T-cell (primary cell): Measurements from ENCODE around the gene MDFIC. TPM values are rescaled to one million over a fixed set of nuclear protein-coding genes. Genes with fewer than 3 reads are reported as not detected.

ENCODE experiments used
- ATAC-seq, 4 experiments: fragments of 200-7000 bp in 3 of 4; fragments of 150-1000 bp in 1 of 4; cut with Tn5 transposase; replicated peaks in 1 of 4; 1 replicate in 3 of 4; 2 replicates in 1 of 4; pipeline ENCODE4 v1.10.0; 2021; ENCODE audit warnings: moderate library complexity in 3 of 4, mild to moderate bottlenecking in 2 of 4, moderate number of reproducible peaks in 1 of 4
- CTCF ChIA-PET, 2 donors: fragments of 300-600 bp; sonication (Branson Sonifier 250); formaldehyde crosslinking; loops; one replicate each; lab custom pipeline; 2022; ENCODE audit warnings: antibody characterized with exemption in 2 of 2; lab: Charles Lee
- POLR2A ChIA-PET, 2 donors: fragments of 300-600 bp; sonication (Branson Sonifier 250); formaldehyde crosslinking; loops; one replicate each; lab custom pipeline; 2022; ENCODE audit warnings: antibody characterized with exemption in 2 of 2; lab: Charles Lee
- DNase-seq, 35 experiments: peaks; one replicate each; pipeline versions ENCODE4 v3.0.0 to v3.0.0-alpha.2; 2013 to 2023
- H3K27ac ChIP-seq: one replicate; pipeline ENCODE4 v1.5.1; 2013; ENCODE audit warnings: low read length
- H3K27me3 ChIP-seq, 2 experiments: replicated peaks in 1 of 2; 1 replicate in 1 of 2; 2 replicates in 1 of 2; pipeline versions ENCODE4 v1.6.1 to v1.7.0; 2013; ENCODE audit warnings: low read length in 1 of 2, mixed read lengths in 1 of 2; ENCODE audit not compliant: control insufficient read depth in 2 of 2, insufficient read depth in 2 of 2; ENCODE audit errors: extremely low read depth in 1 of 2
- H3K36me3 ChIP-seq, 2 donors: 1 replicate in 1 of 2; 2 replicates in 1 of 2; pipeline versions ENCODE4 v1.6.1 to v1.7.0; 2013; ENCODE audit warnings: low read length in 1 of 2; ENCODE audit not compliant: control insufficient read depth in 2 of 2, insufficient read depth in 1 of 2; ENCODE audit errors: extremely low read depth in 1 of 2
- H3K4me1 ChIP-seq, 2 experiments: 1 replicate in 1 of 2; 2 replicates in 1 of 2; pipeline versions ENCODE4 v1.6.1 to v1.7.0; 2013; ENCODE audit warnings: low read length in 2 of 2, mixed read lengths in 1 of 2; ENCODE audit not compliant: insufficient read depth in 2 of 2, control insufficient read depth in 1 of 2; ENCODE audit errors: extremely low read depth in 1 of 2
- H3K4me3 ChIP-seq, 2 donors: 1 replicate in 1 of 2; 2 replicates in 1 of 2; pipeline versions ENCODE4 v1.5.1 to v1.7.0; 2013; ENCODE audit warnings: mild to moderate bottlenecking in 2 of 2, low read length in 1 of 2, moderate library complexity in 1 of 2; ENCODE audit not compliant: control insufficient read depth in 1 of 2; ENCODE audit errors: extremely low read depth in 1 of 2
- H3K9me3 ChIP-seq: 2 replicates; pipeline ENCODE4 v1.7.0; 2013
- H3K27ac Mint-ChIP-seq, 2 donors: one replicate each; pipeline ENCODE4 v1.8.0; 2020 to 2021; ENCODE audit warnings: mild to moderate bottlenecking in 2 of 2, mixed read lengths in 2 of 2
- H3K27me3 Mint-ChIP-seq, 2 donors: one replicate each; pipeline ENCODE4 v1.8.0; 2021 to 2022; ENCODE audit warnings: mixed read lengths in 2 of 2
- H3K36me3 Mint-ChIP-seq: one replicate; pipeline ENCODE4 v1.8.0; 2021; ENCODE audit warnings: mixed read lengths
- H3K4me1 Mint-ChIP-seq, 3 donors: one replicate each; pipeline ENCODE4 v1.8.0; 2020 to 2022; ENCODE audit warnings: mixed read lengths in 3 of 3, mild to moderate bottlenecking in 1 of 3
- H3K4me3 Mint-ChIP-seq, 3 donors: one replicate each; pipeline ENCODE4 v1.8.0; 2020 to 2022; ENCODE audit warnings: mild to moderate bottlenecking in 3 of 3, mixed read lengths in 3 of 3, moderate library complexity in 3 of 3
- H3K9me3 Mint-ChIP-seq, 3 donors: one replicate each; pipeline ENCODE4 v1.8.0; 2020 to 2022; ENCODE audit warnings: mixed read lengths in 3 of 3
- WGBS: methylation state at CpG from one replicate; pipeline ENCODE4 v1.1.5; 2013; ENCODE audit warnings: missing lambda C conversion rate; ENCODE audit not compliant: insufficient coverage; 5-methylcytosine and 5-hydroxymethylcytosine counted together
- total RNA-seq, 35 experiments: library from RNA in 6 of 35; stranded (reverse) in 6 of 35; fragments of 120-200 nt in 1 of 35; gene quantifications; one replicate each; pipeline versions ENCODE4 v1.2.1 to v1.2.4 and lab custom pipeline; 2013 to 2026

Gene MDFIC
- total RNA-seq, 5 donors from 2014 or later (not counting 1 experiment from before 2014, with no cell fraction given), result 56.3 to 84.6 (median 65.0) TPM

- peaks cover 38 to 56% (median 56%) of the 10 kb centered on the region in 3 donors for H3K4me1 Mint-ChIP-seq
- H3K4me3 ChIP-seq, result peak overlapping the region; percentile 71 to 94
- H3K36me3 ChIP-seq, result no peaks in the 10 kb centered on the region
- DNase-seq, result peak; percentile 24 to 76 (median 51)
- no peaks in the 10 kb centered on the region for H3K27me3 Mint-ChIP-seq
- ATAC-seq, result peak; percentile 76 to 84 (median 80)
- H3K27me3 ChIP-seq, result no peaks in the 10 kb centered on the region
- ChIA-PET CTCF (interaction anchor here (0.7 to 3.2 kb wide), 4 partner anchors 9 to 56 kb away, joined by 3 to 18 read pairs (median 4); no protein-coding TSS in a partner anchor), POLR2A (interaction anchor here (0.6 to 1.1 kb wide), 6 partner anchors 11 to 85 kb away, joined by 3 to 4 read pairs (median 3); no protein-coding TSS in a partner anchor)
- peak overlapping the region; percentile 98 for H3K27ac Mint-ChIP-seq
- H3K4me3 Mint-ChIP-seq, result peak overlapping the region; percentile 91 to 96 (median 95)
- H3K36me3 Mint-ChIP-seq, result peaks cover 3% of the 10 kb centered on the region
- H3K9me3 ChIP-seq, result no peaks in the 10 kb centered on the region
- under 1% methylated on average over 28 of the region's 51 CpGs for WGBS
- no peaks in the 10 kb centered on the region for H3K9me3 Mint-ChIP-seq
- peaks cover 12 to 40% of the 10 kb centered on the region in 2 experiments for H3K4me1 ChIP-seq
- peak overlapping the region; percentile 82 for H3K27ac ChIP-seq
These were observed 933 bp downstream of the MDFIC start for GRCh38 chr7:114922652-114923402.

DNA sequence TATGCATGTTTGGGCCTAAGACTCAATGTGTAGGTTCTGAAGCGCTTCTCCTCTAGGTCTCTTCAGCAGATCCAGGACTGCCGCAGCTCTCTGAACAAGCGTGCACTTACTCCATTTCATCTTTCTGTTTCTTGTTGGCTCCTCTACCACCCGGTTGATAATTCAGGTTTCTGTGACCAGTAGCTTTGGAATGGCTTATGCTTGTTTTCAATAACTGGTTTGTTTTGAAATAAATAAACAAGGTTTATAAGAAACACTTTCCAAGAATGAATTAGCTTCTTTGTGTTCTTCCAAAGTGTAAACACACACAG is 1.5 kb downstream of the MDFIC start:
- Histone ChIP-seq H3K4me1 (peaks cover 15 to 44% of the 10 kb centered on the region in 2 experiments), H3K4me3 (peak overlapping the region; percentile 71 to 94), H3K9me3 (no peaks in the 10 kb centered on the region), H3K36me3 (no peaks in the 10 kb centered on the region), H3K27me3 (no peaks in the 10 kb centered on the region), H3K27ac (peak overlapping the region; percentile 71)
- Mint-ChIP-seq H3K9me3 (no peaks in the 10 kb centered on the region), H3K4me3 (peak overlapping the region; percentile 91 to 96 (median 95)), H3K4me1 (peaks cover 33 to 51% (median 51%) of the 10 kb centered on the region in 3 donors), H3K36me3 (peaks cover 3% of the 10 kb centered on the region), H3K27me3 (no peaks in the 10 kb centered on the region), H3K27ac (peak overlapping the region; percentile 98)
- POLR2A ChIA-PET, result interaction anchor here (0.6 to 1.1 kb wide), 5 partner anchors 11 to 84 kb away, joined by 3 to 4 read pairs (median 3); no protein-coding TSS in a partner anchor
- ATAC-seq (no peak), DNase-seq (no peak)
- WGBS, result 0% methylated on average over 3 of the region's 4 CpGs
- CTCF ChIA-PET, result interaction anchor here (0.5 to 3.2 kb wide), 7 partner anchors 8 to 1985 kb away, joined by 3 to 18 read pairs (median 3); no protein-coding TSS in a partner anchor

GRCh38 chr7:114924038-114924712 is 2.3 kb downstream of the MDFIC start:
- H3K9me3 Mint-ChIP-seq, result no peaks in the 10 kb centered on the region
- H3K4me3 Mint-ChIP-seq, result peak overlapping the region; percentile 91 to 96 (median 95)
- POLR2A ChIA-PET, result interaction anchor here (0.5 to 1.1 kb wide), 5 partner anchors 10 to 84 kb away, joined by 3 to 4 read pairs (median 4); no protein-coding TSS in a partner anchor
- DNase-seq (no peak), ATAC-seq (no peak)
- CTCF ChIA-PET, result interaction anchor here (0.6 to 3.2 kb wide), 6 partner anchors 8 to 553 kb away, joined by 3 to 18 read pairs (median 4); no protein-coding TSS in a partner anchor
- H3K9me3 ChIP-seq, result no peaks in the 10 kb centered on the region
- H3K36me3 ChIP-seq, result no peaks in the 10 kb centered on the region
- peaks cover 28 to 46% (median 46%) of the 10 kb centered on the region in 3 donors for H3K4me1 Mint-ChIP-seq
- WGBS, result 0% methylated on average over 2 of the region's 4 CpGs
- H3K36me3 Mint-ChIP-seq, result peaks cover 3% of the 10 kb centered on the region
- peak overlapping the region; percentile 71 to 94 for H3K4me3 ChIP-seq
- H3K27ac ChIP-seq, result peak overlapping the region; percentile 71
- H3K27ac Mint-ChIP-seq, result peak overlapping the region; percentile 98
- H3K27me3 Mint-ChIP-seq, result no peaks in the 10 kb centered on the region
- peaks cover 22 to 50% of the 10 kb centered on the region in 2 experiments for H3K4me1 ChIP-seq
- no peaks in the 10 kb centered on the region for H3K27me3 ChIP-seq

DNA sequence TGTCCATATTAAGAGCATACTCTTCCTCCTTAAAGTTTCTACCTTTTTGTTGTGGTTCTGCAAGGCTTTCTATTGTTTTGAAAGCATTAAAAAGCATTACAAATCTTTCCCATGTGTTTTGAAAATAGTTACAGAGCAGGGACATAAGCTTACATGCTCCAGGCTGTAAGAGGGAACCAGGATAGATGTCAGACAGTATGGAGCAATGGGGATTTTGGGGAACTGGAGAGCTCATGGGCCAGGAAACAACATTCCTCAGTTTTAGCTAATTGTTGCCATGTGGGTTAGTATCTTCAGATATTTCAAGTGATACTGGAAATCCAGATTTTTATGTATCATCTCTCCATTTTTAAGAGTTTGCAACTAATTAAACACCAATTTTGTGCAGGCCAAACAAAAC is 3.5 kb downstream of the MDFIC start:
- Histone ChIP-seq H3K4me3 (peak overlapping the region in 1 of 2 donors; percentile 18), H3K36me3 (no peaks in the 10 kb centered on the region), H3K27ac (peak overlapping the region; percentile 71), H3K4me1 (peaks cover 32 to 61% of the 10 kb centered on the region in 2 experiments), H3K9me3 (no peaks in the 10 kb centered on the region), H3K27me3 (no peaks in the 10 kb centered on the region)
- Mint-ChIP-seq H3K9me3 (no peaks in the 10 kb centered on the region), H3K4me3 (peak overlapping the region; percentile 66 to 91 (median 83)), H3K27me3 (no peaks in the 10 kb centered on the region), H3K4me1 (peaks cover 28 to 44% (median 38%) of the 10 kb centered on the region in 3 donors), H3K27ac (peak overlapping the region; percentile 87 to 98), H3K36me3 (peaks cover 3% of the 10 kb centered on the region)
- ChIA-PET POLR2A (interaction anchor here in 1 of 2 donors (0.8 kb wide), 1 partner anchor 626 kb away, joined by 3 read pairs; no protein-coding TSS in a partner anchor), CTCF (interaction anchor here in 1 of 2 donors (1.7 to 3.2 kb wide), 2 partner anchors 14 to 60 kb away, joined by 5 to 18 read pairs; no protein-coding TSS in a partner anchor)
- ATAC-seq (no peak), DNase-seq (no peak)

DNA sequence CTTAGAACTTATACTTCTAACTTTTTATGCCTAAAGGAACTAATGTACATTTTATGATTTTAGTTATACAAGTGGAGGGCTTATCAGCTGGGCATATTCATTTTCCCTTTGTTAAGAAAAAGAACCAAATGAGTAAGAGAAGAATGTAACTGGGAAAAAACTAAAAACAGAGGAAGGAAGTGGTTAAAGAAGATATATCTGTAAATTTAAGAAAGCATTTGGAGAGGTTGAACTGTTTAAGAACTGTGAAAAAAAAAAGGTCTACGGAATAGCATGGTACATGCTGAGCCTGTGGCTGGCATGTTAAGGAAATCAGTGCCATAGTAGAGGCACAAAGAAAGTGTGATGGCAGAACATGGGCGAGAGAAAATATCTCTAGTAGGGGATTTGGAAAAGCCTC is 6.2 kb downstream of the MDFIC start:
- POLR2A ChIA-PET, result no interaction called here
- H3K4me1 ChIP-seq, result peaks cover 30 to 82% of the 10 kb centered on the region in 2 experiments
- Mint-ChIP-seq H3K36me3 (peaks cover 5% of the 10 kb centered on the region), H3K27me3 (no peaks in the 10 kb centered on the region), H3K27ac (no peak overlapping the region), H3K9me3 (no peaks in the 10 kb centered on the region), H3K4me1 (peaks cover 21 to 31% (median 27%) of the 10 kb centered on the region in 3 donors), H3K4me3 (no peak overlapping the region)
- DNase-seq (no peak), ATAC-seq (no peak)
- WGBS, result 31% methylated on average over 1 of the region's 2 CpGs
- H3K27me3 ChIP-seq, result no peaks in the 10 kb centered on the region
- H3K4me3 ChIP-seq, result no peak overlapping the region
- H3K36me3 ChIP-seq, result no peaks in the 10 kb centered on the region
- H3K9me3 ChIP-seq, result no peaks in the 10 kb centered on the region
- CTCF ChIA-PET, result interaction anchor here in 1 of 2 donors (1.9 kb wide), 1 partner anchor 11 kb away, joined by 5 read pairs; no protein-coding TSS in a partner anchor
- peak overlapping the region; percentile 55 for H3K27ac ChIP-seq

DNA sequence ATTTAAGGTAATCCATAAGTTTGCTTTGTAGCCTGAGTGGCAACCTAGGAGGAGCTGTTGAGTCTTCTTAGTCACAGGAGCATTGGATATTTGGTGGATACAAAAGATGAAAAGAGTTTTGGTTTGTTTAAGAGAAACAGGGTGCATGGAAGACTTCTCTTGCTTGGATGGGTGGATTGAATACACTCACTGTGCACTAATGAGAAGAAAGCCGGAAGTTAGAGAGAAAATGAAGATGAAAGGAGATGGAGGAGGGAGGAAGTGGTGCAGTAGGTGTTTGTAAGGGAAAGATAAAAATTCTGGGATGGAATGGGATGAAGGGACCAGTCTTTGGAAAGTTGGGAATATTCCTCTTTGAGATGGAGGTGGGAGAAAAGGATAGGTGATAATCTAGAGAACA is 7.7 kb downstream of the MDFIC start:
- H3K36me3 Mint-ChIP-seq, result peaks cover 8% of the 10 kb centered on the region
- ATAC-seq (no peak), DNase-seq (no peak)
- no peak overlapping the region for H3K4me3 Mint-ChIP-seq
- Histone ChIP-seq H3K9me3 (no peaks in the 10 kb centered on the region), H3K27me3 (no peaks in the 10 kb centered on the region), H3K36me3 (no peaks in the 10 kb centered on the region), H3K4me1 (peaks cover 30 to 81% of the 10 kb centered on the region in 2 experiments), H3K4me3 (no peak overlapping the region), H3K27ac (peak overlapping the region; percentile 60)
- H3K27ac Mint-ChIP-seq, result no peak overlapping the region
- 58% methylated on average over 1 of the region's 1 CpG for WGBS
- no peaks in the 10 kb centered on the region for H3K9me3 Mint-ChIP-seq
- CTCF ChIA-PET, result interaction anchor here in 1 of 2 donors (1.9 kb wide), 1 partner anchor 10 kb away, joined by 5 read pairs; no protein-coding TSS in a partner anchor
- no peaks in the 10 kb centered on the region for H3K27me3 Mint-ChIP-seq
- POLR2A ChIA-PET, result no interaction called here
- peaks cover 20 to 33% (median 21%) of the 10 kb centered on the region in 3 donors for H3K4me1 Mint-ChIP-seq
